Mesothelial cell of epicardium (in vitro differentiated cells): ENCODE data around the gene LACTBL1. TPM values are rescaled to one million over a fixed set of nuclear protein-coding genes. Genes with fewer than 3 reads are reported as not detected.

Experiments used
- DNase-seq, 2 experiments: peaks; one replicate each; pipeline ENCODE4 v3.0.0; 2021; ENCODE audit warnings: low spot score in 2 of 2; ENCODE audit not compliant: unreplicated experiment in 2 of 2
- H3K27ac Mint-ChIP-seq: 2 replicates; pipeline ENCODE4 v1.8.0; 2021; ENCODE audit warnings: mixed read lengths
- H3K27me3 Mint-ChIP-seq: 2 replicates; pipeline ENCODE4 v1.8.0; 2021; ENCODE audit warnings: low read depth, mixed read lengths
- H3K36me3 Mint-ChIP-seq: 2 replicates; pipeline ENCODE4 v1.8.0; 2021; ENCODE audit warnings: mixed read lengths
- H3K4me1 Mint-ChIP-seq: 2 replicates; pipeline ENCODE4 v1.8.0; 2021; ENCODE audit warnings: mixed read lengths
- H3K4me3 Mint-ChIP-seq: 2 replicates; pipeline ENCODE4 v1.8.0; 2021; ENCODE audit warnings: mild to moderate bottlenecking, moderate library complexity, mixed read lengths
- H3K9me3 Mint-ChIP-seq: 2 replicates; pipeline ENCODE4 v1.8.0; 2021; ENCODE audit warnings: mixed read lengths
- CTCF ChIP-seq: fragments of 200-600 bp; sonication (generic); IDR thresholded peaks from one replicate; pipeline ENCODE4 v1.5.0; 2021; ENCODE audit warnings: antibody characterized with exemption; ENCODE audit not compliant: unreplicated experiment
- total RNA-seq: library from RNA; stranded (reverse); gene quantifications from 3 replicates; pipeline ENCODE4 v1.2.1, GENCODE V29; 2021

The LACTBL1 gene
- total RNA-seq, 1 donor from 2014 or later, result not detected

- H3K9me3 Mint-ChIP-seq, result peaks cover 13% of the 10 kb centered on the region
- no peak for DNase-seq
- peaks cover 6% of the 10 kb centered on the region for H3K27me3 Mint-ChIP-seq
- no peak for TF ChIP-seq CTCF
- no peak overlapping the region for H3K4me3 Mint-ChIP-seq
- H3K4me1 Mint-ChIP-seq, result peaks cover 4% of the 10 kb centered on the region
- no peak overlapping the region for H3K27ac Mint-ChIP-seq
- peaks cover 2% of the 10 kb centered on the region for H3K36me3 Mint-ChIP-seq
Observed at GRCh38 chr1:22932803-22933470, 39.7 kb downstream of the LACTBL1 start.

DNA sequence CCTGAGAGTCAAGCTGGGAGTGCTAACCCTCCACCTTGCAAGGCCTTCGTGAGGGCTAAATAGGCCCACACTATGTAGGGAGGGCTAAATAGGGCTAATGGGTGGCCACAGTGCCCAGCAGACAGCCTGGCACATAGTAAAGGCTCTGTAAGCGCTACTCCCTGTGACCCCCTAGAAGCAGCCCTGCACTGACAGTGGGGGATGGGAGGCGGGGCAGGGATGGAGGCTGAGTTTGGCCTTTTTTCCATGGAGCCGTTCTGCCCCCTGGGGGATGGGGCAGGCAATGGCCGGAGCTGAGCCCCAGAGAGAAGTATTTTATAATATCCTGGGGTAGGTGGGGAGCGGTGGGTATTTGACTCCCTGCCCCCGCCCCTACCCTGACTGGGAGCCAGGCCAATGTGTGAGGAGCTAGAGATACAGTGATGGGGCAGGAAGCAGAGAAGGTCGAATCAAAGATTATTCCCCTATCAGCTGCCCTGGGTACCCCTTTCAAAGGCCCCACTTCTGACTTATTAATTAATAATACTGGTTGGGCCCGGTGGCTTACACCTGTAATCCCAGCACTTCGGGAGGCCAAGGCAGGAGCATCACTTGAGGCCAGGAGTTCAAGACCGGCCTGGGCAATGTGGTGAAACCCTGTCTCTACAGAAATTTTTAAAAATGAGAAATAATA, 42.3 kb downstream of the LACTBL1 start:
- Mint-ChIP-seq H3K9me3 (peaks cover 6% of the 10 kb centered on the region), H3K4me1 (peaks cover 4% of the 10 kb centered on the region), H3K36me3 (no peaks in the 10 kb centered on the region), H3K4me3 (no peak overlapping the region), H3K27me3 (peaks cover 11% of the 10 kb centered on the region), H3K27ac (no peak overlapping the region)
- TF ChIP-seq CTCF, result peak; percentile 61
- peak in 1 of 2 experiments; percentile 56 for DNase-seq

DNA sequence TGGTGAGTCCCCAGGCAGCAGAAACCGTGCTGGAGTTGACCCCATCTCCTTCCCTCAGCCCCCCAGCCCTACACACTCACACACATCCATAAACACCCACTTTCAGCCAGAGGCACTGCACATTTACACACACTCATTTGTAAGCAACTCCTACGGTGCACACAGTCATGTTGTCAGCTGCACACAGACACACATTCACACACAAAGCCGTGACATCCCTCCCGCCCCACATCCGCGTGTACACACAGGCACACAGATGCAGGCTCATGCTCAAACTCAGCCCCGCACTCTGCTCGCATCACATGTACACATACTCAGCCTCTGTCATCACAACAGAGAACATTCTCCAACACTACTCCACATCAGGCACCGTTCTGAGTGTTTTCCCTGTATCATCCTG, 47.6 kb downstream of the LACTBL1 start:
- Mint-ChIP-seq H3K27me3 (peaks cover 11% of the 10 kb centered on the region), H3K9me3 (peaks cover 4% of the 10 kb centered on the region), H3K4me1 (peaks cover 6% of the 10 kb centered on the region), H3K27ac (no peak overlapping the region), H3K36me3 (no peaks in the 10 kb centered on the region), H3K4me3 (no peak overlapping the region)
- DNase-seq, result no peak
- TF ChIP-seq CTCF, result no peak

DNA sequence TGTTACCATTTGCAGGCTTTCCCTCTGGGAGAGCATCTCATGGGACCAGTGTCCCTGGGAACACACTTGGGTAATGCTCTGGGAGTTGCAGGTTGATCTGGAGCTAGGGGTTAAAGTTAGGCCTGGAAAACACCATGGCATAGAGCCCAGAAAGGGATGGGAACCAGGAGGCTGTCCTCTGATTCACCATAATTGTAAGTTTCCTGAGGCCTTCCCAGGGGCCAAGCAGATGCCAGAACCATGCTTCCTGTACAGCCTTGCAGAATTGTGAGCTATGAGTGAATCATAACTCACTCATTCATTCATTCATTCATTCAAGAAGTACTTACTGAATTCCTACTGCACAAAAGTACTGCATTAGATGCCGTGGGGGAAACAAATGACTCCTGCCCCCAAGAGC, 50.0 kb downstream of the LACTBL1 start:
- Mint-ChIP-seq H3K36me3 (no peaks in the 10 kb centered on the region), H3K4me1 (peaks cover 10% of the 10 kb centered on the region), H3K27ac (no peak overlapping the region), H3K27me3 (peaks cover 5% of the 10 kb centered on the region), H3K9me3 (peaks cover 4% of the 10 kb centered on the region), H3K4me3 (no peak overlapping the region)
- DNase-seq, result no peak
- TF ChIP-seq CTCF, result no peak

GRCh38 chr1:22921452-22922126, 51.1 kb downstream of the LACTBL1 start:
- peak overlapping the region; percentile 48 for H3K27ac Mint-ChIP-seq
- peaks cover 4% of the 10 kb centered on the region for H3K9me3 Mint-ChIP-seq

More at GRCh38 chr1:22921452-22922126, 51.1 kb downstream of the LACTBL1 start:
- no peak for TF ChIP-seq CTCF
- H3K4me1 Mint-ChIP-seq, result peaks cover 10% of the 10 kb centered on the region
- H3K36me3 Mint-ChIP-seq, result no peaks in the 10 kb centered on the region
- DNase-seq, result no peak
- no peaks in the 10 kb centered on the region for H3K27me3 Mint-ChIP-seq
- no peak overlapping the region for H3K4me3 Mint-ChIP-seq
